Kidney tubule cell (primary cell): ENCODE data around the gene MED19.
"Not testable (repeated sequence)": the region's sequence is repeated elsewhere in the genome, so short reads cannot be mapped to it uniquely, and the experiment has no call there.

Experiments used
- DNase-seq: peaks from one replicate; pipeline ENCODE4 v3.0.0-alpha.2; 2018; ENCODE audit warnings: low spot score

Gene MED19

GRCh38 chr11:57704932-57705331, 7.1 kb downstream of the MED19 start:
- no peak for DNase-seq

DNA sequence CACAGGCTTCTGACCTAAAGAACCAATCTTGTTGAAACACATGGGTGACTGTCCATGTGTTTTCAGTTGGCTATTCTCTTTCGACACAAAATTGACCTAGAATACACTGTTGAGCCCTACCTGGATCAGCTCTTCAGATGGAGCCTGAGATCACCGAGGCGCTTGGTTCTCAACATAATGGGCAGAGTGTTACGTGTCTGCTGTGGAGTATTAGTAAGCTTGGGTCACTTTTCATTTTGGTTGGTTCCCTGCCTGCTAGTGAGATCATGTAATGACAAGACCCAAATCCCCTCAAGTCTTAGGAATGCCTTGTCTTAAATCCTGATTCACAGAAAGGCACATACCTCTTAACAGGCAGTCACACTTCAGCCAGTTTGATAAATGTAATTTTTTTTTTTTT, 8.7 kb downstream of the MED19 start:
- no peak for DNase-seq

GRCh38 chr11:57700425-57700824, 11.6 kb downstream of the MED19 start:
- DNase-seq = no peak

DNA sequence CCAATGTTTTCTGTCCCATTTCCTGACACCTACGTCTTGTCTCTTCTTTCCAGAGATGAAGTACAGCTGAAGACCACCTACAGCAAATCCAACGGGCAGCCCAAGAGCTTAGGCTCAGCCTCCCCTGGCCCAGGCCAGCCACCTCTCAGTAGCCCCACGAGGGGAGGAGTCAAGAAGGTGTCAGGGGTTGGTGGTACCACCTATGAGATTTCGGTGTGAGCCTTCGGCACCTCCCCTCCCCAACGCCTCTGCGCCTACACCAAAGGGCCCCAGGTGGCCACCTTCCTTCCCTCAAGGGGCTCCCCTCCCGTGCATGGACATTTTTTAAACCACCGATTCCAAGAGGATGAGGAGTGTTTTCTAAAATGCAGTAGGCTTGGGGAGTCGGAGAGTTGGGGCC, 12.2 kb downstream of the MED19 start:
- no peak for DNase-seq

GRCh38 chr11:57698843-57699365, 13.1 kb downstream of the MED19 start:
- no peak for DNase-seq

DNA sequence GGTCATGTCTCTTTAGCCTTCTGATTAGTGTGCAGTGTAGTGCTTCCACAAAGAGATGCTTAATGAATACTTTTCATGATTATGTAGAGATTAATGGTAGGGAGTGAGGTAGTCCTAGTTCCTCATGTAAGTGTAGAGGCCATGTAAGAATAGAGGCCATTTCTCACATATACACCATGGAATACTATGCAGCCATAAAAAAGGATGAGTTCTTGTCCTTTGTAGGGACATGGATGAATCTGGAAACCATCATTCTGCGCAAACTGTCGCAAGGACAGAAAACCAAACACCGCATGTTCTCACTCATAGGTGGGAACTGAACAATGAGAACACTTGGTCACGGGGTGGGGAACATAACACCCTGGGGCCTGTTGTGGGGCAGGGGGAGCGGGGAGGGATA, 21.5 kb downstream of the MED19 start:
- DNase-seq = not testable (repeated sequence)

DNA sequence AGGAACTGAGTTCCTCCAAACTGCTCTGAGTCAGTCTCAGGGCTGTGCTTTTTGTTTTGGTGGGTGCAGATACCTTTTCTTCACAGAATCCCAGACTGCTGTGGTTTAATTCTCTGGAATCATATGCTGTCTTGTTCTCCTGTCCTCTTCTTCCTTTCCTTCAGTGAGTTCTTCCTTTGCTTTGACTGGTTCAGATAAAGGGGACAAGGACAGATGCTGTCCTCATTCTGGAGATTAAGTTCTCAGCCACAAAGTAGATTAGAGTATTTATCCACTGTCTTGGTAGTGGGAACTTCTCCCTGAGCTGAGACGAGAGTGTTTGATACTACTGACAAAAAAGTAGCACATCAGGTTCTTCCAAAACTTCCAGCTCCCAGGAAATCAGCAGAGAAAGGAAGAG, 30.8 kb downstream of the MED19 start:
- no peak for DNase-seq

- DNase-seq = peak; percentile 79
Measured at GRCh38 chr11:57680552-57680874, 31.5 kb downstream of the MED19 start.

DNA sequence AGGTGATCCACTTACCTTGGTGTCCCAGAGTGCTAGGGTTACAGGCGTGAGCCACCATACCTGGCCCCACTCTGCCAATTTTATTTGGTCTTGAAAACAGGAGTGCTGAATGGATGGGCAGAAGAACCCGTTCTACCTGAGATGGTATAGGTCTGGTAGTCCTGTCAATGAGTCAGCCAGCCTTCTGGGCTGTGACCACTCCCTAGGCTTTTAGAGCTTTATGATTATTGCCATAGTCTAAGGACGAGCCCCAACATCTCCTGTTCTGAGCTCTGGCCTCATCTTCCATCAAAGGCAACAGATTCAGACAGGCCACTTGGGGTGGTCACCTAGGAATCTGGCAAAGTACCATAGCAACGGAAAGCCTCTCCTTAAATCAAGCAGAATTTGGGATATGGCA, 32.6 kb downstream of the MED19 start:
- no peak for DNase-seq

- DNase-seq = no peak
Measured at GRCh38 chr11:57675176-57675941, 36.7 kb downstream of the MED19 start.

DNA sequence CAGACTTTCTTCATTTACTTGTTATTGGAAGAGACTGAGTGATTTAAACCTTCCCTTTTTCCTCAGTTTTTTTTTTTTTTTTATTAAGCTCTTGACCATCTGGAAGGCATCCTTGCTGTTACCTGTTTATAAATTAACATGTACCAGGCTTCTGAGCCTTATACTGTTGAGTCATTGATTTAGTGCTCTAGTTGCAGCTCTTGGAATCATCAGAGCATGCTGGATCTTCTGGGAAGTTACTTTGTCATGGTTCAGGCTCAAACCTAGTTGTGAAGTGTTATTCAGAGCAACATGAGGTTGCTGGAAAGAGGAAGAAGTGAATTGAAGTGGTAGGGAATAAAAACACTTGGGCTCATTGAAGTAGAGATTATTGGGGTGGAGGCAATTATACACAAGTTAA, 37.8 kb downstream of the MED19 start:
- peak; percentile 90 for DNase-seq

DNA sequence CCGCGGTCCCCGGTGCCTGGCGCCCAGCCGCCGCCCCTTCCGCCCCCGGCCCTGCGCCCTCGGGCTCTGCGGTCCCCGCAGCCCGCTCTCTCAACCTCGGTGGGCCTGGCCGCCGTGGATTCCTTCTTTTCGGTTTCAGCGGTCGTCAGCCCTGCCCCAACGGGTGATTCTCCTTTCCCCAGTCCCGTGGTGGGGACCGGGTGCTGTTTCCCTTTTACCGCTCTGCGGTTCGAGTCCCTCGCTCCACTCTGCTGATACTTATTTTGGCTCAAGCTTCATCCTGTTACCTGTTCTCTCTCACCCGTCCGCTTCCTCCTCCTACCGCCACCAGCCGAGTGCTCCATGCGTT, 43.6 kb downstream of the MED19 start:
- DNase-seq = peak; percentile 32

- peak; percentile 100 for DNase-seq
Measured at GRCh38 chr11:57667736-57668433, 44.1 kb downstream of the MED19 start, which contains the start of gene ZDHHC5. Gene ZDHHC5, plus strand, starts transcription at chr11:57668114. Its CDS starts 4,977 bp downstream, at chr11:57673091.

DNA sequence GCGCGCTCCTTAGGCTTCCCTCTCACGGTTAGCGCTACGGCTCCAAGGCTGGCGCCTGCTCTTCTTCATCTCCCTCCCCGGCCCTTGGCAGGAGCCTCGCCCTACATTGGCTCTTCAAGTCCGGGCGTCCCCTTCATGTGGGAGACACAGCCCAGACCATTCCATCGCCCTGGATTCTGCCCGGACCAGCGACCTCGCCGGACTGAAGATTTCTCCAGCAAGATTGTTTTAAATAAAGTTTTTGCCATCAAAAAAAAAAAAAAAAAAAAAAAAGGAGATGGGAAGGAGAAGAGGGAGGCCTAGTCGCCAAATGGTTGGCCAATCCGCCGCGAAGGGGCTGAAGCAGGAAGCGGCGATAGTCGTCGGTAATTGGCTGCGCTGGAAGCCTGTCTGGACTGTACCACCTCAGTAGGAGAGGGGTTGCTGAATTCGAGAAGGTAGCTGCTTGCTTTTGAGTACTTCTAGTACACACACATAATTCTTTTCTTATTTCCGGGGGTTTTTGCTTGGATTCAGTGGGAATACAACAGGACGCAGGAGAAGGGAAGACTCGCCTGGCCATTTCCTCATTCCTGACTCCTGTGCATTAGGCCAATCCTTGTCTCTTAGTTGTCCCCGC, 44.8 kb downstream of the MED19 start:
- DNase-seq = peak; percentile 98

DNA sequence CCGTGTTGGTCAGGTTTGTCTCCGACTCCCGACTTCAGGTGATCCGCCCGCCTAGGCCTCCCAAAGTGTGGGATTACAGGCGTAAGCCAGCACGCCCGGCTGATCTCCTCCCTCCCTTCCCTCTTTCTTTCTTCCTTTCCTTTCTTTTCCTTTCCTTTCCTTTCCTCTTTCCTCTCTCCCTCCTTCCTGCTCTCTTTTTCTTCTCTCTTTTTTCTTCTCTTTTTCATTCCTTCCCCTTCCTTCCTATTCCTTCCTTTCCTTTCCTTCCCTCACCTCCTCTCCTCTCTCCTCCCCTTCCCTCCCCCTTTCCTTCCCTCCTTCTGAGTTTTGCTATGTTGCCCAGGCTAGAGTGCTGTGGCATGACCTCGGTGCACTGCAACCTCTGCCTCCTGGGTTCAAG, 48.0 kb downstream of the MED19 start:
- no peak for DNase-seq

DNA sequence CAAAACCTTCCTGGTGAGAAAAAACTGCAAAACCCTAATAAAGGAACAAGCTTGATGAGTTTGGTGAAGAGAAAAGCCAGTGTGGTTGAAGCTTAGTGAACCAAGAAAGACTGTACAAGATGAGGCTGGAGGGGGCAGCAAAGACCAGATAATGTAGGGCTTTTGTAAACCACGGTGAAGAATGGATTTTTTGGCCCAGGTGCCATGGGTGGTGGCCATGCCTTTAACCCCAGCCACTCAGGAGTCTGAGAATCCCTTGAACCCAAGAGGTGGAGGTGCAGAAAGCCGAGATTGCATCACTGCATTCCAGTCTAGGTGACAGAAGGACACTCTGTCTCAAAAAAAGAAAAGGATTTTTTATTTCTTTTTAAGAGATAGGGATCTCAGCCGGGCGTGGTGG, 49.1 kb downstream of the MED19 start:
- DNase-seq = no peak

- no peak for DNase-seq
Measured at GRCh38 chr11:57659669-57660068, 52.3 kb downstream of the MED19 start.

- no peak for DNase-seq
Measured at GRCh38 chr11:57658023-57658361, 54.0 kb downstream of the MED19 start.

DNA sequence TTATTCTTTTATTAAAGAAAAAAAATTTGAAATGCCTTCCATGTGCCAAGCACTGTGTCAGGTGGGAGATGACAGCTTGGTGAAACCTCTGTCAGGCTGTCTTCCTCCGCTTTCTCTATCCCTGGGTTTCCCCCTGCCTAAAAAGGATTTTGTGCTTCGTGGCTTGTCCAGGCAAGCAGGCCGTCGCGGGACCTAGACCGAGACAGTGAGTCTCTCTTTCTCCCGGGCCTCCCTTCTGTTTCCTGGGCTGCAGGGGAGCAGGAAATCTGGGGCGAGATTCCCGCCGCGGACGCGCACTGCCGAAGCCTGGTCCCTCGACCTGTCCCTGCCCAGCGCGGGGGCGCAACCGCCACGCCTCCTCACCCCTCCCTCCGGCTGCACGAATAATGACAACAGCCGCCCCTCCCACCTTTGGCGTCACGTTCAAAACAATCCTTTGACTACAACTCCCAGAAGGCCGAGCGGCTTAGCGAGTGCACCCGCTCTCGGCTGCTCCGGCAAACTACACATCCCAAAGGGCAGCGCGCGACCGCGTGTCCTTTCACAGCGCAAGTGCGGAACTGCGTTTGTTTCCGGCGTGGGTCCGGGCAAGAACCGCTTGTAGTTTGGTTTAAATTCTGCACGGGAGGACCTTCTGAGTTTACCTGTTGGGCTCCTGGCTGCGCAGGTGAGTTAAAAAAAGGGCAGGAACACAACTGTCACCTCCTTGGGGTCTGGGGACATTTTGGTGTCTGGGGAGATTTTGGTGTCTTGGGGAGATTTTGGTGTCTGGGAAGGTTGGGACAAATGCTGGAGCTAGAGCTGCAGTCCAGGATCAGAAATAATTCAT, 54.6 kb downstream of the MED19 start, which contains the start of gene CLP1:
TSS of gene CLP1 (plus strand) at position 569 of the 829 bp plus-strand sequence. CDS start 1,715 bp downstream, outside the sequence.
- DNase-seq = peak; percentile 99

DNA sequence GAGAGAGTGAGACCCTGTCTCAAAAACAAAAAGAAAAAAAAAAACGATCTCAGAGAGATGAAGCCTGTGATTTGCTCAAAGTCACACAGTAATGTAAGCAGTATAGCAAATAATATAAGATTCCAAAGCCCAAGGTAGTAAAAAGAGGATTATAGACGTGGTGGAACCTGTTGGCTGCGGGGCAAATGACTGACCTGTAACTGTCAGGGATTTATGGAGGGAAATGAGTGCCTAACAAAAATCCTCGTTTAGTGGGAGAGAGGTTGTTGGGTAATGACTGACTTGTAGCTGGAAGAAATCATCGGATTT, 55.2 kb downstream of the MED19 start:
- no peak for DNase-seq
